ENCODE data around the gene NCAPG2. TPM values are rescaled to one million over a fixed set of nuclear protein-coding genes. Genes with fewer than 3 reads are reported as not detected.

NCAPG2 gene
- polyA plus RNA-seq, 2 of the 4 experiments (the other 2 are of a cell fraction) = 53.8 to 63.0 TPM

DNA sequence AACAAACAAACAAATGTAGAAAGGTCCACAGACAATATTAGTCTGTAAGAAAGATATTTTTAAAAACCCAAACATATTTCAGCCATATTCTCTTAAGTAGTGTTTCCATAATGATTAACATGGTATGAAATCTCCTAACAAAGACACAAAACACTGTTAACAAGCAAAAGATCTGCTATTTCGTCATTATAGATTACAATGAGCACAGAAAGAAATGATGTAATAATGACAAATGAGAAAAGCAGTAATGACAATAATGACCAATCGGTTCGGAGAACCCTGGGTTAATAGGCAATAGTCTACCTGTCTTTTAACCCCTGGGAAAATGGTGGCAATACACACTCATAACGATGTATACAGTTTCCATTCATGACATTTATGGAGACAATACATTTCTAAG, 39.5 kb upstream of the NCAPG2 start:
- Histone ChIP-seq H3K4me1 (peaks cover 28% of the 10 kb centered on the region), H3K27ac (no peak overlapping the region), H3K4me3 (no peak overlapping the region), H3K9me3 (no peaks in the 10 kb centered on the region), H3K4me2 (no peak overlapping the region)
- CTCF ChIA-PET = interaction anchor here (1.1 kb wide), 1 partner anchor 142 kb away, joined by 3 read pairs; no protein-coding TSS in a partner anchor
- ATAC-seq = no peak
- POLR2A ChIA-PET = no interaction called here
- TF ChIP-seq EP300 (IDR thresholded peaks at IDR 0.05) (no peak), EHMT2 (IDR thresholded peaks at IDR 0.05; ENCODE audit: low read depth) (no peak), MAZ (IDR thresholded peaks at IDR 0.05; ENCODE audit: borderline replicate concordance, low read depth, low read length) (no peak), JUNB (IDR thresholded peaks at IDR 0.05) (no peak), ZC3H11A (IDR thresholded peaks at IDR 0.05) (no peak), HOXA7 (CRISPR knock-in tag; IDR thresholded peaks at IDR 0.05) (no peak), HDAC2 (IDR thresholded peaks at IDR 0.05) (no peak), TFCP2L1 (CRISPR knock-in tag; IDR thresholded peaks at IDR 0.05) (no peak), MAX (IDR thresholded peaks at IDR 0.05) (no peak), HOXB5 (CRISPR knock-in tag; IDR thresholded peaks at IDR 0.05) (no peak), FOSB (CRISPR knock-in tag; IDR thresholded peaks at IDR 0.05) (no peak), FOXS1 (CRISPR knock-in tag; IDR thresholded peaks at IDR 0.05) (no peak), PHF8 (IDR thresholded peaks at IDR 0.05; ENCODE audit: borderline replicate concordance, low read depth) (no peak), RARB (CRISPR knock-in tag; IDR thresholded peaks at IDR 0.05) (no peak)
- TF ChIP-seq, protein P1, sequence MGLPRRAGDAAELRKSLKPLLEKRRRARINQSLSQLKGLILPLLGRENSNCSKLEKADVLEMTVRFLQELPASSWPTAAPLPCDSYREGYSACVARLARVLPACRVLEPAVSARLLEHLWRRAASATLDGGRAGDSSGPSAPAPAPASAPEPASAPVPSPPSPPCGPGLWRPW (IDR thresholded peaks at IDR 0.05) = no peak
- TF ChIP-seq, protein P2, sequence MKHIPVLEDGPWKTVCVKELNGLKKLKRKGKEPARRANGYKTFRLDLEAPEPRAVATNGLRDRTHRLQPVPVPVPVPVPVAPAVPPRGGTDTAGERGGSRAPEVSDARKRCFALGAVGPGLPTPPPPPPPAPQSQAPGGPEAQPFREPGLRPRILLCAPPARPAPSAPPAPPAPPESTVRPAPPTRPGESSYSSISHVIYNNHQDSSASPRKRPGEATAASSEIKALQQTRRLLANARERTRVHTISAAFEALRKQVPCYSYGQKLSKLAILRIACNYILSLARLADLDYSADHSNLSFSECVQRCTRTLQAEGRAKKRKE (CRISPR knock-in tag; IDR thresholded peaks at IDR 0.05; ENCODE audit: low read depth) = no peak
- FAIRE-seq = no peak
- 77% methylated on average over 4 of the region's 4 CpGs for WGBS (ENCODE audit: missing lambda C conversion rate)
- DNase-seq (ENCODE audit: low read depth in 1 of 2, low spot score in 1 of 2) = no peak

DNA sequence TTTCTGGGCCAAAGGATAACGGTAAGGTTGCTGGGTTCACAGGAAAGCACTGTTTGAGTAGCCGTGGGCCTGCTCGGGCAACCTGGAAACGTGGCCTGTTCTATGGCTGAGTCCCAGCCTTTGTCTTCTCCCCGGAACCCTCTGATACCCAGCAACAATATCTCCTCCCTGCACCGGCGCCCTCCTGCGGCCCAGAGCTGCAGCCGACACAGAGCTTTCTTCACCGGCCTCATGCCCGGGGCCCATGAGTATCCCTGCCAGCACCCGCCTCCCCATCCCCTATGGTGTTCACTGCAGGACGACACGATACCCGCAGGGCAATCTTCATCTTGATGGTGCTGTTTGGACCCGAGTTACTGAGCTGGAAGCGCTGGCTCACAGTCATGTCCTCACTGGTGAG, 38.6 kb upstream of the NCAPG2 start:
- ChIA-PET POLR2A (no interaction called here), CTCF (interaction anchor here (0.9 to 4.0 kb wide), 4 partner anchors 13 to 142 kb away, joined by 3 to 13 read pairs (median 4); no protein-coding TSS in a partner anchor)
- TF ChIP-seq EHMT2 (IDR thresholded peaks at IDR 0.05; ENCODE audit: low read depth) = no peak
- TF ChIP-seq HEYL (CRISPR knock-in tag; IDR thresholded peaks at IDR 0.05) = no peak
- TF ChIP-seq KDM1A (IDR thresholded peaks at IDR 0.05; ENCODE audit: low read depth) = no peak
- TF ChIP-seq NFE2L2 (conservative IDR thresholded peaks at IDR 0.05; ENCODE audit: low read length) = no peak
- TF ChIP-seq BHLHE40 (IDR thresholded peaks at IDR 0.05; ENCODE audit: low read depth, low read length) = no peak
- TF ChIP-seq RAD21 (conservative IDR thresholded peaks at IDR 0.05 in 1 of 2, IDR thresholded peaks at IDR 0.05 in 1 of 2) = no peak
- no peak for TF ChIP-seq FOSL2 (IDR thresholded peaks at IDR 0.05)
- no peak for TF ChIP-seq FOSL2 (CRISPR knock-in tag; IDR thresholded peaks at IDR 0.05)
- TF ChIP-seq E2F6 (IDR thresholded peaks at IDR 0.05; ENCODE audit: borderline replicate concordance, low read depth) = no peak
- TF ChIP-seq, protein P1 (IDR thresholded peaks at IDR 0.05) = no peak
- TF ChIP-seq MAZ (IDR thresholded peaks at IDR 0.05; ENCODE audit: borderline replicate concordance, low read depth, low read length) = no peak
- TF ChIP-seq HOXB13 (CRISPR knock-in tag; IDR thresholded peaks at IDR 0.05; ENCODE audit: low read depth) = no peak
- TF ChIP-seq MAX (IDR thresholded peaks at IDR 0.05) = no peak
- TF ChIP-seq ZC3H11A (IDR thresholded peaks at IDR 0.05) = no peak
- no peak for TF ChIP-seq PHF8 (IDR thresholded peaks at IDR 0.05; ENCODE audit: borderline replicate concordance, low read depth)
- no peak for TF ChIP-seq NR3C1 (IDR thresholded peaks at IDR 0.05)
- no peak for TF ChIP-seq SMC3 (IDR thresholded peaks at IDR 0.05)
- WGBS (ENCODE audit: missing lambda C conversion rate) = 94% methylated on average over 13 of the region's 17 CpGs
- H3K27ac ChIP-seq = no peak overlapping the region
- no peaks in the 10 kb centered on the region for H3K9me3 ChIP-seq
- DNase-seq (ENCODE audit: low read depth in 1 of 2, low spot score in 1 of 2) (no peak), ATAC-seq (no peak), FAIRE-seq (no peak)
- peaks cover 28% of the 10 kb centered on the region for H3K4me1 ChIP-seq
- H3K4me2 ChIP-seq = no peak overlapping the region
- no peak overlapping the region for H3K4me3 ChIP-seq
